HPDE6-E6E7 (cell line): ENCODE data around the gene LIMCH1.
A peak's percentile ranks its signal among the peaks of the same experiment; 100 is the strongest.

Experiments used
- DNase-seq: peaks from one replicate; pipeline ENCODE4 v3.0.0; 2011; ENCODE audit warnings: missing footprints; ENCODE audit errors: extremely low spot score

Gene LIMCH1

DNA sequence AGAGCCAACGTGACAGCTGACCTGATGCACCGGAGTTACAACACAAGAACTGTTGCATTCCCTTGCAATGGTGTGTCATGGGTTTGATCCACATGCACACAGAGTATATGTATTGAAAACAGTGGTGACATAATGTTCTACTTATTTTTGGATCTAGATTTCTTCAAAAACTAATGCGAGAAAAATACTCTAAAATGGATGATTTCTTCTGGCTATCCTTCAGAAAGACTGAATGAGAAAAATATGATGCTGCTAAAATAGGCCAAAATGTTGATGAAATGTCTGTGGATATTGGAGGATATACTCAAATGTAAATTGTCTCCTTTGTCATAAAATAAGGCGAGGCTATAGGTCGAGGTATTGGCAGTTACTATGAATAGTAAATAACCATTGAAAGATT is 30.4 kb downstream of the LIMCH1 start:
- no peak for DNase-seq

DNA sequence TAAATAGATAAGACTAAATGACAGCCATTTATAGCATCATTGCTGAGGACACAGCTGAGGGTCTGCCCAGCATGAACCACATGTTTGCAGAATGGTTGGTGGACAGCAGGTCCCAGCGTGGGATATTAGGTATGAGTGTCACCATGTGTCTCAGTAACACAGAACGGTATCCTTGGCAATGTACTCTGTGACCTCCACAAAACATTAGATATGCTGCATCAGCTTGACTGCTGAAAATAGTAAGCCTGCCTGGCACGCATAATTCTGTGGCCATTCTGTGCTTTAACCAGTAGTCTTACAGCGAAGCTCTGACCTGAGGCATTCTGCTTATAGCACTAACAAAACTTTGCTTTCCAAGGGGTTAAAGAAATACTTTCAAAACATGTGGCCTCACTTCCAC is 32.0 kb downstream of the LIMCH1 start:
- no peak for DNase-seq

DNA sequence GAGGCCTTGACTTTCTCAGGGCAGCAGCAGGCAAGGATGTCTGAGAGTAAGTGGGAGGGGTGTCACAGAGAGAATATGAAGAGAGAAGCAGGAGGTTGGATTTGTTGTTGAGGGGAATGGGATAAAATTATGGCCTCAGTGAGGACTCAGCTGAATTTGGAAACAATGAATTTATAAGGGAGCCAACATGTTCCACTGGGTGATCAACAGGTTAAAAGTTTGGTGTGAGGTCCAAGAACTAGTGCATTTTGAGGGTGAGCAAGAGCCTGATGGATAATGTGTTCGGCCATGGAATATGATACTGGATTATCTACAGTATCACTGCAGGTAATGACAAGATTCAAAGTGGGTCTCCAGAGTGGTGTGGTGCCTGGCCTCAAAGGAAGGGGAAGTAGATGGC is 33.5 kb downstream of the LIMCH1 start:
- no peak for DNase-seq

DNA sequence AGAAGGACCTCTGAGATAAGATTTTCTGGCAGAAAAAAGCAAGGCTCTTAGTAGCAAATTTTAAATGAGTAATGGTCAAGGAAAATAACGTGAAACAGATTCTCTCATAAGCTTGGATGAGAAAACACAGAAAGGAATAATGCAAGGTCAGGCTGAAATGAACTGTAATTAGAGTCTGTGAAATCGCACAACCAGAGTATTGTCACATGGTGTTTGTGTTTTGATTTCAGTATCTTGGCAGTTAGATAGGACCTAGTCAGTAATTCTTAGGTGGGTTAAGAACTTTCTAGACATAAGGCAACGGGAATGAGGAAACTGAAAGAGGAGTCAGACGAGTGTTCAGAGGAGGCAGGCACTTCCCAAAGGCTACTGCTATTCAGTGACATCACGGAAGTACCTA is 34.6 kb downstream of the LIMCH1 start:
- DNase-seq, result no peak

DNA sequence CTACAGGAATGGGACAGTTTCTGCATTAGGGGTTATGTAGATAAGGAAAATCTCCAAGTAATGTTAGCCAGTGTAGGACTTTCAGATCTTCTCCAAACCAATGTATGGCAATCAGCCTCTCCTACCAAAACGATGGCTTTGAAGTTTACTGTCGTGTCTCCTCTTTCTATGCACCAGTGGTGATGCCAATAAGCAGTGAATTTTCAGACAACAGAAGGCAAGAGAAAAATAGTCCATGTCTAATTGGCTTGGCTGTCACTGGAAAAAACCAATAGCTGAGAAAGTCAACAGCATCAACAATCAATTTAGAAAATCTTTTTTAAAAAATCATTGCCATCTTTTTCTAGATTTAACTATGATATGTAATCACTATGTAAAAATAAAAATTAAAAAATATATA is 35.0 kb downstream of the LIMCH1 start:
- no peak for DNase-seq

DNA sequence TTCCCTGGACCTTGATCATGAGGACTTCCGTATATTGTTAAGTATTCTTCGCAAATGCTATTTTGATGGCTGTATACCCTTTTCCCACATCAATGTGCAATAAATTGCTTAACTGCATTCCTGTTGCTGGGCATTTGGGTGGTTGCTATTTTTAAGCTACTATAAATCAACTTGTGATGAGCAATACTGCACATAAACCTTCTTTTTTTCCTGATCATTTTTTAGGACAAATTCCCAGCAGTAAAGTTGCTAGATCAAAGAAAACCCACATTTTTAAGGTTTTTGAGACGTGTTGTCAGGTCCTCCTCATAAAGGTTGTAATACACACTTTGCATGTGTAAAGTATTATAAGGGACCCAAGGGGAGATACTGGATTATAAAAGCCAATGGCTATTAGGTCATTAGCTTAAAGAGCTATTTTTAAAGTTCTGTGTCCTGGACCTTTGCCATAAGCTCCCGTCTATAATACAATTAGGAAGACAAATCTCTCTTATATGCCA is 35.6 kb downstream of the LIMCH1 start:
- no peak for DNase-seq

DNA sequence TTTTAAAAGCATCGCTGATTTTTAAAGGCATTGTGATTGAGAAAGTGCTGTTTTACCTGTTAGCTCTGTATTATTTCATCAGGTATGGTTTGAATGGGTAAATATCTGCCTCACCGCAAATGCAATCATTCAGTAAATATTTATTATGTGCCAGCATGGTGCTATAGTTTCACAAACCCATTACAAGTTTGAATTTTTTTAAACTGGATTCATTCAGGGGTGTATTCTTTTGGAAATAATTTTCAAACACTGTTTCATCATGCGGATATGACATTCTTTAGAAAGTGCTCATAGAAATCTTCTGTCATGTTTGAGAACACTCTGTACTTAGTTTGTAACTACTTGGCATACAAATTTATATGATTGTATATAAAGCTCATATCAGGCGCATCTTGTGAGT is 37.2 kb downstream of the LIMCH1 start:
- no peak for DNase-seq

DNA sequence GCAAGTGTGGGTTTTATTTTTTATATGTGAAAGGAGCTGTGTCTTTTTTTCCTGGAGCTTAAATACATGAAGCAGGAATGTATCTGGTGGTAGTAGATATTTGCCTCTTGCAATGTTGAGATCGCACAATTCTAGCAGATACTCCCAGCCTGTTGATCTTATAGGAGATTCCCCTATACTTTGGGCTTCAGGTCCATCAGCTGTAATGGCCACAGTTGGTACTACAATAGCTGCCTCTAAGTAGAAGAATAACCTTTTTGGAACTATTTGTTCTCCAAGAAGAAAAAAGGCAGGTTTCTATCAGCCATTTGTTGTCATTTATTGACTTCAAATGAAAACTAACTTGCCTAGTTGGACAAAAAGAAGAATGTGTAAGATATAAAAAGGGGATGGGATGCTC is 37.7 kb downstream of the LIMCH1 start:
- no peak for DNase-seq

DNA sequence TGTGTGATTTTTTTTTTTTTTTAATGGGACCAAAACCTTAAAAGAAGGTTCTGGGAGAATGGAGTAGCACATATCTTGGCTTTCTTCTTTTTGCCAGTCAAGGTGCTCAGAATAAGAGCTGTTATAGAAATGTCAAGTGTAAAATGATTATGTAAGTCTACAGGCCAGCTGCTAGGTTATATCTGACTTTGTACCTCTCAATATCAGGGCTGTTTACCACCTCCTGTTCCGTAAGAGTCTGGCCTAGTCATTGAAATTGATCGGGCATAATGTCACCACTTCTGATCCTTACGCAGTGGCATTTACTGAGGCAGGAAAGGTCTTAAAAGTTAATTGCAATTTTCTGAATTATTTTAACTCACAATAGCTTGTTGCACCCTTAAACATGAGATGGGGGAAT is 41.1 kb downstream of the LIMCH1 start:
- no peak for DNase-seq

DNA sequence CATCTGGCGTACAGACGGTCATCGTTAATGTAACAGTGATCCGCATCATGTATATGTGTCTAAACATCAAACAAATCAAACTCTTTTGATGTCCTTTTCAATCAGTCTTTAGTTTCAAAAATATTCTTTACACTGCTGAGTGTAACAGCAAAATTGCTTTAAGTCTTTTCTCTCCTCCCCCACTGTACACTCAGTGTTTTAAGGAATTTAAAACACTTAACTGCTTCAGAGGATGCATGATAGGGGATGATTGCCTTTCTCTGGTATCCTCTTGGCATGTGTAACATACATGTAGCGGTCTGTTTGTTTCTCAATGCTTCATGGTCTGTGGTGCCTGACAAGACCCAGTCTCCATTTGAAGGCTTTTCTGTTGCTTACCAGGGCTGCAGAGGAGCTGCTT is 41.6 kb downstream of the LIMCH1 start:
- no peak for DNase-seq

DNA sequence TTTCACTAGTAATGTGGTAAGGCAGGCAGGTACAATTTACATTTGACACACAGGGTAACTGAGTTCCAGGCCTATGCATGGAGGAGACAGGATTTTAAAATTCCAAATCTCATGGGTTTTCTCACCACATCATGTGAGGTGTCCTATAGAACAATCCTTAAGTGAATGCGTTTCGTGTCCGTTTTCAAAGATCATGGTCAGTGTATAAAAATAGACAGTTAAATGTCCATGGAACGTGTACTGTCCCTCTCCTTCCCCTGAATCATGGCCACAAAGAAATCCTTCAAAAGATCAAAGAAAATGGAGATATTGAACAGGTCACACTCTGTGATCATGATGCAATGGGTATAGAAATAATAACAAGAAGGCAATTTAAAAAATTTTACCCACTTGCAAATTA is 42.0 kb downstream of the LIMCH1 start:
- no peak for DNase-seq

DNA sequence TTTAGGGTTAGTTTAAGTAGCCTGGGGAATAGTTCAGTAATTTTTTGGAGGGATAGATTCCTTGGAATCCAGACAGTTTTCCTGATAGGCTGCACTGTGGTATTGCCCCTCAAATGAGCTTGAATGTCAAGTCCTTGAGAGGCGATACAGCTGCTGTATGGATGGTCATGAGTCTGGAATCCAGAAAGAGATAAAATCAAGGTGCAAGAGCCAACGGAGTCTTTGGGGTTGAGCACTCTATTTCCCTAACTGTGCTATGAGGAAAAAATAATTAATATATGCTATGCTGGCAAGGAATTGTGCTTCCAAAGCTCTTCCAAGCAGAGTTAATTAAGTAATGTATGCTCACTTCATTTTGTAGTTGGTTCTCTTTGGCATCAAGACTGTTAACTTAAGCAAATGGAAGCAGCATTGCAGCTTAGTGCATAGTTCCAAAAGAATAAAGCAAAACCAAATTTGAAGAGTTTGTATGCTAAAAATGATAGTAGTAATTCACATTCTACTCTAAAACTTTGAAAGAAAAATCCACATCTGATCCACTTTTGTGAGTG is 48.8 kb downstream of the LIMCH1 start:
- DNase-seq, result no peak

DNA sequence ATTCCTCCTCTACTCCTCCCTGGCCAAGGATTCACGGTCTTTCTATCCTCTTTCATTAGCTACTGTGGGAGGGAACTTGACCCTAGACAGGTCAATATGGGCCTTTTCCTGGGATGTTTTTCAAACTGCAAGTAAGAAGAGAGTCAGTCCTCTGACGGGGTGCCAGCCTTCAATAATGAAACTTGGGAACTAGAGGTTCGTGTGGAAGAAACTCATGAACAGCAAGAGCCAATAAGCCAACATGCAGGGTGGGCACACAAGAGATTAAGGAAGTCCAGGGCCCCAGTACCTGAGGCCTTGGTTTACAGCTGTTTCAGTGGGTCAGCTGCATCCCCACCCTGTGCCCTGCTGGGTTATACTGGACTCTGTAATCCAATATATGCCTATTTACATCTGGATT is 49.3 kb downstream of the LIMCH1 start:
- DNase-seq, result no peak

DNA sequence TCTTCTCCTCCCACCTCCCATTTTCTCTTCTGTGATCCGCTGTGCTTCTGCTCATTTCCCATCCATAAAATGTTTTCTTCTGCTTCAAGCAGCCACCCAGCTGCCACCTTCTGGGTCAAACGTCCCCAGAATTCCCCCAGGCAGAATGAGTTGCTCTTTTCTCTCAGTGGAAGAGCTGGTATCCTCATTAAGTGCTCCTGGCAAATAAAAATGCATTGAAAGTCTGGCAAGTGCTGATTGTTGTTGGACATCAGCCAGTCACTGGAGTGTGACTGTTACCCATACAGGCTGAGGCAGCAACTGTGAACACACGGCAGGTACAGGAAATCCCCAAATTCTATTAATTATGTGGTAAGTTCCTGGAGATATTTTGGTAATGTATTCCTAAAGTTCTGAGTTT is 52.6 kb downstream of the LIMCH1 start:
- DNase-seq, result no peak

DNA sequence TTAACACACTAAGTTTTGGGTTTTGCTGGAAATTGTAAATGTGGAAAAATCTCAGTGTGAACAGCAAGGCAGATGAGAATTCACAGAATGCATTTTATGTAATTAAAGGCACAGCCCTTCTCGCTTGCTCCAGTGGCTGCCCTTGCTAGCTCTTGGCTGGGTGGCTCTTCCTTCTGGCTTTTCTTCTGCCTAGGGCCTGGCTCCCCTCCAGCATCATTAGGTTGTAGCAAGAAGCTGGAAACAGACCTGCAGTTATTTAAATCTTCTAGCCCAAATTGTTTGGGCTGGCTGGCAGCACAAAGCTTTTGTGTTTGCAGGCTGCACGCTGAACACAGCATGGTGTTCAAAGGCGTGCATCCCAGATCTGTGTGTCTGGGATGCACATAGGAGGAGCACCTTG is 56.5 kb downstream of the LIMCH1 start:
- DNase-seq, result no peak

DNA sequence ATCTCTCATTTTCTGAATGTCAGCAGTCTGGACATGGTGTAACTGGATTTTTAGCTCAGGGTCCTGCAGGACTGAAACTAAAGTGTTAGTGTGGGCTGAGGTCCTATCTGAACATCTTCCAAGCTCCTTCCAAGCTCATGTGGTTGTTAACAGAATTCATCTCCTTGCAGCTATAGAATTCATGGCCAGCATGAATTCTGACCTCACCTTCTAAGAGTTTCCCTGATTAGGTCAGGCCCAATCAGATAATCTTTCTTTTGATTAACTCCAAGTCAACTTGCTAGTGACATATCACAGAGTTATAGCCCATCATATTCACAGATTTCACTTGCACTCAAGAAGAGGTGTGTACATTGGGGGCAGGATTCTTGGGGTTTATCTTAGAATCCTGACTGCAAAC is 59.5 kb downstream of the LIMCH1 start:
- DNase-seq, result no peak

DNA sequence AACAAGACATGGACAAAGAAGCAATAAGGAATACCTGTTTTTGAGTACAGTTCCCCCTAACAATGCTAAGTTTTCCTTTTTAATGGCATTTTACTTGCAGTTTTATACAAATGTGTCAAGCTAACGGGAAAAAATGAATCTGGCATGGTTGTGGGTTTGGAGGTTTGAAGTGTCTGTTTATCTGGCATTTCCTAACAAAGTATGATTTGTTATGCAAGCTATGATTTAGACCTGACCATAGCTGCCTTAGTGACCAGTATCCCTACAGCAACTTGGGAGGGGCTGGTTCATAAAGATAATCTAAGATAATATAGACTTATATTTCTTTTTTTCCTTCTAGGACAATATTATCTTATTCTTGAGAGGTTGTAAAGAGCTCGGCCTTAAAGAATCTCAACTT is 60.6 kb downstream of the LIMCH1 start:
- no peak for DNase-seq

DNA sequence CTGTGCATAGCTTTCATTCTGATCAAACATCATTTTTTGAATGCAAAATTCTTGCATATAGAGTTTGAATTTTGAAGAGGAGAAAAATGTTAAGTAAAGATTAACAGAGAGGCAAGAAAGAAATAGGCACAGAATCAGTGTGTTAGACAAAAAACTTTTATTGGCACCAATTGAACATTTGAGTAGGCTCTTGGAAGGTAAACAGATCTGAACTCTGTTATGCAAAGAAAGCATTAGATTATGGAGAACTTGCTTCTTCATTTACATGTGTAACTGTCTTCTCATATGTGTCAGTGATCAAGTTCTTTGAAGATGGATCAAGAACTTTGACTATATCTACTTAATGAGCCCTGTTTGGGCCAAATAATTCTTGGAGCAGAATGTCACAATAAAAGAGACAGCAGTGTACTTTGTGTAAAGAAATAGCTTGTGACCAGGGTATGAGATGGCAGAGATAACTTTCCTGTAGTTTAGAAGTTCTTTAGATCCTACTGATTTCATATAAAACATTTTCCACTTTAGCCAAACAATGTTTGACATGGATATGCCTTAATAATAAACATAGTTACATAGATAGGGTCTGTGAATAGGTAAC is 61.3 kb downstream of the LIMCH1 start:
- no peak for DNase-seq

DNA sequence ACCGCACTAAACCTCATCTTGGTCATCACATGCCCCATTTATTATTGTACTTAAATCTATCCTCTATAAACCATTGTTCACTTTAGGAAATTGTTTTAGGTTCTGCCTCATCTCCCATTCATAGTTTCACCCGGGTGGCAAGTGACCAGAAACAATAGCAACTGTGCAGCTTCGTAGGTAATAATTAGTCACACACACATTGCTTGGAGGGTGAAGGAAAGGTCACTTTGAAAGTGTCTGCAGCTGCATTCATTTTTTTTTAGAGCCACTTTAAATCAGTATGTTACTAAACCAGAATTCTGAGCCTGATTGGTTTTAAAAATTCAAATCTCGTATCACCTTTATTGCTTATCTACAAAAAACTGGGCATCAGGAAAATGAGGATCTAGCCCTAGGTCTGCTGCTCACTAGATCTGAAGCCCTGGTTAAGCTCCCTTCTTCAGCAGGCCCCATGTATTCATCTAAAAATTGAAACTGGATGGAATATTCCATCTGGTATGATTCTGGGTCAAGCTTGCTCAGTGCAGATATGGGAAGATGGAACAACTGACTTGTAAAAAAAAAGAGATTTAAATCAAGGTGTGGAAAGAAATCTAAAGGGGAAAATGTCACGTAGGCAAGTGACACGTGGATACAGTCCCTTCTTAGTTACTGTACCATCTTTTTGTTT is 62.4 kb downstream of the LIMCH1 start:
- peak; percentile 3 for DNase-seq

DNA sequence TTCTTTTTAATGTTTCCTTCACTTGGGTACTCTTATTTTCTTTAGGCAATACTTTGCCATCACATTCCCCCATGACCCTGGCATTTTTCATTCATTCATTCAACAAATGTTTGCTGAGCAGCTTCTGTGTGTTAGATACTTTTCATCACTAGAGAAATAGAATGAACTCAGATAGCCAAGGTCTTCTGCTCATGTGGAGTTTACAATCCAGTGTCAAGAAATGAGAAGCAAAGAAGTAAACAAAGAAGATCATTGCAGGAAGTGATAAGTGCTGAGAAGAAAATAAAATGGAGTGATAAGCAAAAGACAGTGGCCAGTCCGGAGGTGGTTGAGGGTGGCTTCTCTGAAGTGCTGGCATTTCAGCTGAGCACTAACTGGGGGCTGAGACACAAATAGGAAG is 63.1 kb downstream of the LIMCH1 start:
- no peak for DNase-seq

DNA sequence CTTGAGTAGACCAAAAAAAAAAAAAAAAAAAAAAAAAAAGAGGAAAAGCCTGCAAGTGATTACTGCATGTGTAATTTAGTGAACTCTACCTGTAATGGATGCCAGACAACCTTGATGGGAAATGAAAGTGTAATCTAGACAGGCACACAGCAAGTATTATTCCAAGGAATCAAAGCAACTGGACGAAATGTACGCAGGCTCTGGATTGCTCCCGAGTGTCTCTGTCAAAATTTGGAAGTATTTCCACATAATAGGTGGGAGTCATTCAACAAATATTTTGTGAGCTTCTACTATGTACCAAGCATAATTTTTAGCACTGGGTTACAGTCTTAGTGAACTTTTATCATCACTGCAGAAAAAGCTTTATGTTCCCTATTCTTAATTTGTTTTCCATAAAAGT is 64.2 kb downstream of the LIMCH1 start:
- DNase-seq, result no peak

DNA sequence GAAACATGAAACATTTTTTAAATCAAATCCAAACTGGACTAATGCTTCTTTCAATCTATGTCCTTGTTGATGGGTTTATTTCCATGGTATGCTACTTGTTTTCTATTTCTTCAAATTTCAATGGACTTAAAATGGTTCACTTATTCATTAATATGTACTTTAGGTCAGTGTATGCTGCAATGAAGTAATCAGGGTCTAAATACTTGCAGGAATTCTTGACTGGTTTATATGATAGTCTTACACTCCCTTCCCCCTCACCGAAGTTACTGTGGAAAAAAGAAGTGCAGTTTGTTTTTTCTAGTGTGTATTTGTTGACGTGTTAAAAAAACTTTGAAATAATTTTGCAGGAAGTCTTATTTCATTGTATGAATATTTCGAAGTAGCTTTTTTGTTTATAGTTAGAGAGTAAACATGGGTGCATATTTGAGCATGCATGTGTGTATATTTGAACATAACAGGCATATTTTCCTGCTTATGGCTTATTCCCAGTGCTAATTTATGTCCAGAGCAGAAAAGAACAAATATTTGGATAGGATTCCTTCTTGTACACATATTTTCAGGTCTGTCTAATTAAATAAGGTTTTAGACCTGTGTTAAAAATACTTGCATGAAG is 65.0 kb downstream of the LIMCH1 start:
- DNase-seq, result no peak

DNA sequence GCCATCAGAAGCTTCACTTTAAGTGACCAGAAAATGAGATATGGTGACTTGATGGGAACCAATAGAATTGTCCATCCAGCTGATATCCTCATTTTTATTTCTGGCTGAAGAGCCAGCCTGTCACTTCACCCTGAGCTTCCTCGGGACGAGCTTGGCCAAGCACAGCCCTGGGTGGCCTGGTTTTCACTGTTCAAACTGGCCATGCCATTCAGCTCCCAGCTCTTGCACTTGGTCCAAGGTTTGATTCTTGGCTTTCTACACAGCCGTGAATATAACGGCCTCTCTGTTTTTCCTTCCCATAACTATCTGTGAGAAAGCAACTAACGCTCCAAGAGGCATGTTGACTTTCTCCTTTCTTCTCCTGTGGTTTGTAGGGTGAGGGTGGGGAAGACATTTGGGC is 71.9 kb downstream of the LIMCH1 start:
- no peak for DNase-seq
